Colon (tissue), 2 donors: Measurements from ENCODE around the gene PXMP2.
"Not testable (repeated sequence)": the region's sequence is repeated elsewhere in the genome, so short reads cannot be mapped to it uniquely, and the experiment has no call there.

Experiments
- FAIRE-seq: peaks from 2 replicates; lab custom pipeline; 2012; peaks lifted over from hg19 to GRCh38; lab: Jason Lieb, UNC
- donor health status: control.
- donor health status: control.

The PXMP2 gene

DNA sequence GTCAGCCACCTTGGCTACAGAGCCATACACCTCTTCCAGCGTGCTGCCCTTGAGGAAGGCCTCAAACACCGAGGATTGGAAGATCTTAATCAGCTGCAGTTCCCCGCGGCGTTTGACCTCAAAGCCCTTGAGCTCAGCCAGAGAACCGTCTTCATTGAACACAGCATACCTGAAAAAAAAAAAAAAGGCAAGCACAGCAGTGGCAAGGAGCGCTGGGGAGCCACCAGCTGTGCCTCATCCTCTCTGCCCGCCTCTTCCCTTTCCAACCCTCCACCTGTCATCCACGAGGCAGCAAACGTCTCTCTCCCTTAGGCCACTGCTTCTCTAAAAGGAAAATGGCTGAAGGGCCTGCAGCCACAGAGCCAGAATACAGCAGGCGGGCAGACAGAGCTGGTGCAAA is 26.4 kb upstream of the PXMP2 start:
- no peak for FAIRE-seq

DNA sequence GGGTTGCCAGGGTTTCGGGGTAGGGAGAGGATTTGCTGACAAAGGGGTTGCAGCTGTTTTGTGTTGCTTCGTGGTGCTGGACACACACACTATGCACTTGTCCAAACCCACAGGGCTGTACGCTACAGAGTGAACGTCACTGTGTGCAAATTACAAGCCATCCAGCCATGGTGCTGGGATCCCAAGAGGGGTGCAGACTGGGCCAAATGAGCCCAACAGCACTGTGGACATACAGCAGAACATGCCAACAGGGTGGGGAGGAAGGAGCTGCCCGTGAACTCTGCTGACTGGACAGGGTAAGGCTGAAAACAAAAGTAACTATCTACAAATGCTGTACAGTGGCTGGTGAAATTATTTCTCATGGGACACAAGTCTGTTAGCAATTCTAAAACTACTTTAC is 25.4 kb upstream of the PXMP2 start:
- no peak for FAIRE-seq

DNA sequence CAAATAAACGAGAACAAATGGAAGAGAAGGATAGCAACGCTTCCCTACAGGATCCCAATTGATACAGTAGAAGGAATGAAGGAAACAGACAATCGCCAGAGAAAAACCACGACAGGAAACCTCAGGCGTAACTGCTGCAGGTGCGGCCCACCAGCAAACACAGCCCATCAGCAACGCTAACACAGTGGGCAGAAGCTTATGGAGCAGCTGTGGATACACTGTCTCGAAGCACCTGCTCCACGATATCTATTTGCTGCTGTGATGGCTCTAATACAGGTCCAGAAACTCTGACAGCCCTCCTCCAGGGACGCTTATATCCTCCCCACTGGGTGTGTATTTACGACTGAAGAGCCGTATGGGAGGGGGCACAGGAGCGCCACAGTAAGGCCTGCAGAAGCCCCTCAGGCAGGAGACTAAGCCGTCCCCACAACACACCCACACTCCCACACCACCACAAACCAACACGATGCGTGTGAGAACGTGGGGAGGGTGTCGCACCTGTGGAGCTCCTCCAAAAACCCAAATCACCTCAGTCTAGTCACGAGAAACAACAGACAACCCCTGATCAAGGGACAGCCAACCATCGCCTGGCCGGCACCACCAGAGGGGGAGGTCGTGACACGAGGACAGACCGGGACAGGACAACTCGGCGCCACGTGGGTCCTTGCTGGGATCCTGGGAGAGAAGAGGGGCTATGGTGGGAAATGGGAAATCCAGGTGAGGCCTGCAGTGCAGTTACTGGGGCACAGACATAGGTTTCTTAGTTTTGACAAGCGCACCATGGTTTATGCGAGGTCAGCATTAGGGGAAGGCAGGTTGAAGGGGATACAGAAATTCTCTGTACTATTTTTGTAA is 24.3 kb upstream of the PXMP2 start:
- no peak for FAIRE-seq

DNA sequence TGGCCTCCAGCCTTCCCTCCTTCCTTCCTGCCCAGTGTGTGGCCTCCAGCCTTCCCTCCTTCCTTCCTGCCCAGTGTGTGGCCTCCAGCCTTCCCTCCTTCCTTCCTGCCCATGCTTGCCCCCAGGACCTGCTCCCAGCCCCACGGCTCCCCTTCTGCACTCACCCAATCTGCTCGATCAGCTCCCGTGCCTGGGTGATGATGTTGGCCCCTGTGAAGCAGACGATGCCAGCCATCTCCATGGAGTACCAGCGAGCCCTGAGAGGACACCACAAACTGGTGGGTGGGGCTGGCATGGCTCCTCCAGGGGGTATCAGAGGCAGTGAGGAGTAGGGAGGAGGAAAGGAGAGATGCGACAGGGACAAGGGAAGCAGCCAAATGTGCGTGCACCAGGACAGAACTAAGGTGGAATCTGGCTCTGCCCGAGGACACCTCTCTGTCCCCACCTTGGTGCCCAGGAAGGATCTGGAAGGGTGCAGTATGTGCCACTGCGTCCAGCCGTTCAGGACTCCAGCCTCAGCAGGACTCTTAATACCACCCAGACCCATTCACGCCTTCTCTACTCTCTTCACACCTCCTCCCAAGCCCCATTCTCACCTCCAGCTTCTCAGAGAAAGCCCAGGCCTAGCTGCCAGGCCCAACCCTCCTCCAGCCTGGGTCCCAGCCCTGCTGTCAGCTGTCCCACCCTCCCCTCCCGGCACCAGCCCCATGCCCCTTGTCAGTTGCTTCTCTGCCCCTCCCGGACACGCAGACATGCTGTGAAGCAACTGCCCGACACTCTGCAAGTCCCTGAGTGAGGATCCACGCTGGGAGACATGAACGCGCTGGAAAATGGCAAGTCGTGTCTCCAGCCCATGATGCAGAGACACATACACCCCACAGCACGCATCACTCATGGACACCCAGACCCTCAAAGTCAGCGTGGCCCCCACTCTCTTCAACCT is 22.9 kb upstream of the PXMP2 start:
- FAIRE-seq = no peak

DNA sequence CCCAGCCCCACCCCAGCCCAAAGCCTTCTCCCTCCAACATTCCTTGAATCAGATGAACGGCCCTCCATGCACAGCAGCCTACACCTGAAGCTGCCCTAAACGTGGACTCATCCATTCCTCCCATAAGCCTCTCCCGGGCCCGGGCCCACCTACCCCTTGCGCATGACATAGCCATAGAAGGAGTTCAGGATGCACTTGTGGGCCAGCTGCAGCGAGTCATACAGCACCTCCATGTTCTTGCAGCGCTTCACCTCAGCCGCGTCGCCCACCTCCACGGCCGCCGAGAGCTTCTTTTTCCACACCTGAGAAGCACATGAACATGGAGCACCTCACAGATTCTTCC is 22.3 kb upstream of the PXMP2 start:
- FAIRE-seq = no peak

DNA sequence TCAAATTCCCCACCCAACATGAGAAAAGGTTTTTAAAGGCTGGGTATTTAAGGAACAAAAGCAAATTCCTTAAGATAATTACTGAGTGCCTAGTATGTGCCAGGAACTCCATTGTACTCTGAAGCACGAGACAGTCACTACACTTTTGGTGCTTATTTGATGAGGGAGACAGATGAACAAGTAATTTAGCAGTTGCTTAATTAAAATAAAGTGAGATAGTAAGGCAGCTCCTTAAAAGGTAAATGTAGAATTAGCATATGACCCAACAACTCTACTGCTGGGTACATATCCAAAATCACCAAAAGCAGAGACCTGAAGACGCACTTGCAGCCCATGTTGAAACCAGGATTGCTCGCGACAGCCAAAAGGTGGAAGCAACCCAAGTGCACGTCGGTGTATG is 21.6 kb upstream of the PXMP2 start:
- FAIRE-seq = no peak

DNA sequence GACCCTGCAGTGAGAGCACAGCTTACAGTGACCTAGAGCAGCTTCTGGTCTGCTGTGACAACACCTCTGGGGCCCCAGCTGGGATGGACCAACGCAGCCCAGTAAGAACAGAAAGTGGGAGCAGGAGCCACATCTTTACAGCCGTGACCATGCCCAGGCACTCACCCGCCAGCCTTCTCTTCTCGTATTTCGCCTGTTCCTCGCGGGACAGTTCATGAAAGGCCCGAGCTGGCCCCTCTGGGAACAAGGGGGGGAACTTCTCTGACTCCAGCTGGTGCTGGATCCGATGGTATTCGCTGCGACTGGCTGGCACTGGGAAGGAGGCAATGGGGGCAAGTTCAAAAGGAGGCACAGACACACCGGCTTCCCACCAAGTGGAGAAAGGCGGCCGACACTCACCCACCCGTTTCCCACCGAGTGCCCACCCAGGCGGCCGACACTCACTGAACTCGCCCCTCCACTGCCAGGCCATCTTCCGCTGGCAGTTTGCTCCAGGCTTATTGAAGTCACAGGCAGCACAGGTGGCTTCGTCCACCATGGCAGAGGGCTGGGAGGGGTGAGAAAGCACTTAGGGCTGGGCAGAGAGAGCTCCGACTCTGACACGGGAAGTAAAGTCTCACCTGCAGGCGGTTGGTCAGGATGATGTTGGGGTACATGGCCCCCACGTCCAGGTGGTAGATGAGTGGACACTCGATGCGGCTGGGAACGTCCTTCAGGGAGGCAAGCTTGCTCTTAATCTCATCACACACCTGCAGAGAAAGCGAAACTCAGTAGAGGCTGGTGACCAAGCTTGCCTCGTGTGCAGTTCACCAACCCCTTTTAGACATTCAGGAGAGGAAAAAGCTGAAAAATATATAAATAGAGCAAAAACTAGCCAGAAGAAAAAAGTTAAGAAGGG is 18.9 kb upstream of the PXMP2 start:
- FAIRE-seq = no peak

DNA sequence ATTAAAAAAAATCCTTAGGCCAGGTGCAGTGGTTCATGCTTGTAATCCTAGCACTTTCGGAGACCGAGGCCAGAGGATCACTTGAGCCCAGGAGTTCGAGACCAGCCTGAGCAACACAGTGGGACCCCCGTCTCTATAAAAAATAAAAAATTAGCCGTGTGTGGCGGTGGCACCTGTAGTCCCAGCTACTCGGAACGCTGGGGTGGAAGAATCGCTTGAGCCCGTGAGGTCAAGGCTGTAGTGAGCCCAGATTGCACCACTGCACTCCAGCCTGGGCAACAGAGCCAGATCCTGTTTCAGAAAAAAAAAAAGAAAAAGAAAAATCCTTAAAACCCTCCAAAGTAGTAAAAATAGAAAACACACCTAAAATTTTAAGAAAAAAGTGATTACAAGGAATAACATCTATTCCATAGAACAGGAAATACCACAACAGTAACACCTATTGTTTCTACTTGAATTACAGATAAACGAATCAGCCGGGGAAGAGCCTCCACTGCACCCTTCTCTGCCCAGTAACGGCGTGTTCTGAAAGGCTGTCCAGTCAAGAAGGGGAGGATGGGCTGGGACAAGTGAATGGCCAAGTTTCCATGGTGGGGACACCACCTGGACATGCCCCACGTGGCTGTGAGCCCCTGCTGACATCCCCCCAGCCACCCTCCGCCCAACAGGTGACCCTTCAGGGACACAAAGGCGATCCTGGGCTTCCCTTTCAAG is 18.1 kb upstream of the PXMP2 start:
- no peak for FAIRE-seq

DNA sequence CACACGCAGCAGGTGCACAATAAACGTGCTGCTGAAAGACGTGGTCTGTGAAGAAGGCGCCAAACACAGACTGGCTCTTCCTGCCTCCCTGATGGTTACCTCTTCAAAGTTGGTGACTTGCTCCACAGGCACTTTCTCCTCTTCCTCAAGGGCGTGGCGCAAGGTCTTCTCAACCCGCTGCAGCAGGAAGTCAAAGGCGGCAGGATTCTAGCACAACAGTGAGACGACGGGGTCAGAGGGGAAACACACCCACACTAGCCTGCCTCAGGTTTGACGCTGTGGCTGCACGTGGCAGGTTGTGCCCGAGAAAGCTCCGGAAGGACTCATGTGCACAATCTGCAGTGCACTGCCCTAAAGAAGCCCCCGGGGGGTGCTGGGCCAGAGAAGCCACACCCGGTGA is 15.3 kb upstream of the PXMP2 start:
- FAIRE-seq = no peak

DNA sequence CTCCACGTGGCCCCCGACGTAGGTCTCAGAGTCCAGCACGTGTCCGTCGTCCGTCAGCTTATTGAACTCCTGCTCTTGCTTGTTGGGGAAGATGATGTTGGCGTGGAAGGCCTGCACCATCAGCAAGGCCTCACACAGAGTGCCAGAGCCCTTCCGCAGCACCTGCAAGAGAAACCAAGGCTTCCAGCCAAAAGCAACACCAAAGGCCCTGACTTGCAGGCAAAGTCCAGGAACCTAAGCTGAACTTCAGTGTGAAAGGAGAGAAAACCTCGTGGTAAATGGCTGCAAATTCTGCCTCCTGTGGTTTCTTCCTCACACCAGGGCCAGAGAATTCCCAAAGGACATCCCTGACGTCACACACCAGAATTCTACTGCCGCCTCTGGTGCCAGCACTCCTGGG is 14.7 kb upstream of the PXMP2 start:
- FAIRE-seq = no peak

DNA sequence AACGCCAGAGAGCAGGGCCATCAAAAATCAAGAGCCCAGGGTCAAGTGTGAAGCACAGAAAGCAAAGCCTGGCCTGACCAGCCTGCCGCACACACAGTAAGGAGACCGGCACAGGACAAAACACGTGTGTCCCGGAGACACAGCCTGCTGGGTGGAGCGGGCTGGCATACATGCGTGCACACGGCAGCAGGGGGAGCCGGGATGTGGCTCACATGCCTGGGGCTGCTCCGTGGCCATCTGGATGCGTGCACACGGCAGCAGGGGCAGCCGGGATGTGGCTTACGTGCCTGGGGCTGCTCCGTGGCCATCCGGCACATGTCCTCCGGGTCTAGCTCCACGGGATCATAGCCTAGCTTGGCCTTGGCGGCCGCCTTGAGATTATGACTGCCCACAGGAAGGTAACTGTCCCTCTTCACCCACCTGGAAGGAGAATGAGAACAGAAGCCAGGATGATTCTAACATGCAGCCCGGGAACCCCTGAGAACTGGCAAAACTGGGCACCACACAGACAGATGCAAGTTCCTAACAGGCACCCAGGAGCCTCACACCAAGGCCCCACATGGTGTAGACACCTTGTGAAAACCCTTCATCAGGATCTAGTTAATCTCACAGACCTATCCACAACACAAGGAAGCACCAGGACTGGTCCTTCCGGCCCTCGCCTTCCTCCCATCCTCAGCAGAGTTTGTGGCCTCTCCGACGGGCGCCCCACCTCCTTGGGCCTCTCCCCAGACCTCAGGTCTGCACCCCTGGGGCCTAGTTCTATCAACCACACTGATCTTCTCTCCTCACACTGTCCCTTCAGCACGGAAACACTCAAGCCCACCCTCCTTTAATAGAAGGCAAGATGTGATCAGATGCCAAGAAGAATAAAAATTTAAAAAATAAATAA is 13.9 kb upstream of the PXMP2 start:
- FAIRE-seq = no peak

DNA sequence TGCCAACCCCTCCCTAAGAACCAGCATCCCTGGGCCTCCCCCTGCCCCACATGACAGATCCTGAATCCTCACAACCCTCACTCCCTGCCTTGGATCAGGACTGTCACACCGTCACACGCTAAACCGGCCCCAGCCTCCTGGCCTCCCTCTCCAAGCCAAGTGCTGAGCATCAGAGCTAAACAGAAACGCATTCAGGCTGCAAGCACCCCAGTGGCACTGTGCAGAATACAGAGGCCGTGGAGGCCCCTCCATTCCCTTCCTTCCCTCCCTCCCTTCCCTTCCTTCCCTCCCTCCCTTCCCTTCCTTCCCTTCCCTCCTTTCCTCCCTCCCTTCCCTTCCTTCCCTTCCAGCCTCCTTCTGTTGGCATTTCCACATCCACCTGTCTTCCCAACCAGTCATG is 12.8 kb upstream of the PXMP2 start:
- FAIRE-seq = no peak

DNA sequence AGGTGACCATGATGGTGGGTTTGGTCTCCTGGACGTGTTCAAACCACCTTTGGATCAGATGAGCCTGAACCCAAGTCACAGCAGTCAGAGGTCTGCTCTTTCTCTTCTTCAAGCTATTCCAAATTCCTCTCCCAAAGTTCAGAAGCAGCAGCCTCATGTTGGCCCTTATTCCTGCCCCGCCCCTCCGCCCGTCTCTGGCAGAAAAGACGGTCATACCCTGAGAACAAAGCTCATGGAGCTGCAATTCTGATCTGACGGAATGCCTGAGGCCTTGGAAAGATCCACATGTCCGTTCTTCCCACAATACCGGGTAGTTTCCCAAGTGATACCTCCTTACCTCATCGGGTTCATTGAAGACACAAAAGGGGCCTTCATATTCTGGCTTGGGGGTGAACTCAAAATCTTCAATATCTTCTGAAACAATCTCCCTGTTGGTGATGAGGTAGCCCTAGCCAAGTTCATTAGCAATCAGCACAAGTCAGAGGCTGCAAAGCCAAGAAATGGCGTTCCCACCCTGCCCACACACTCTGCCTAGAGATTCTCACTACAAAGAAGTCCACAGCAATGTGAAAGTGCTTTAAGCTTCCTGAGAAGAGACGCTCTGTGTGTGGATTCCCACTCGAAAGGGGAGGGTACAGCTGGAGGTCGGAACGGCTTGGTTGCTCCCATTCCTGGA is 11.5 kb upstream of the PXMP2 start:
- FAIRE-seq = no peak

DNA sequence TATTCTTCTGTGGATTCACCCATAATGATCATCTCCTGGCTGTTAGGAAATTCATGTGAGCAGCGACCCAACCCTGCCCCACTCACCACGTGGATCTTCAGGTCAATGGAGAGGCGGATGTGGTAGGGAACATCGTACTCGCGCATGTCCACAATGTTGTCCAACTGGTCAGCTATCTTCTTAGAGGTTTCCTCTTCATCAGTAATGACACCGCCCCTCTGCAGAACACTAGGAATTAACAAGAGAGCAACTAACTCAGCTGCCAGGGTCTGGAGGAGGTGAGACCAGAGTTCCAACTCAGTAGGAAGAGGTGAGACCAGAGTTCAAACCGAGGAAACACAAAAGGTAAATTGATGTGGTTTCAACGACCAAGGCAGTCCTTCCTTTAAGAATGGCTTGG is 9.9 kb upstream of the PXMP2 start:
- FAIRE-seq = no peak

DNA sequence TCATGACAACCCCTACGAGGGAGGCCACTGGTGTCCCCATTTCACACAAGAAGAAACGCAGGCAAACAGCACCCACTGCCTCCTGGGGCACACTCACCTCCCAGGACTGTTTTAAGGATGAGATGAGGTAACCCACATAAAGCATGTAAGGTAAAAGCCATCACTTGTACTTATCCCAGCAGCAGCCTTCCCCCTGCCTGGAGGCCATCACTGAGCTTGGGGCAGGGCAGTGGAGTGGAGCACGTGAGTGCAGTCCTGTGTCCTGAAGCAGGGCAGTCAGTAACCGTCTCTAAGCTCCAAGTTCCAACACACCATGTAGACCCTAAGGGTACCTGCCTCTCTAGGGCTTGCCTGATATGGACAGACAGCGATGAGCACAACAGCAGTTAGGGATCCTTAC is 2.0 kb upstream of the PXMP2 start:
- FAIRE-seq = no peak

DNA sequence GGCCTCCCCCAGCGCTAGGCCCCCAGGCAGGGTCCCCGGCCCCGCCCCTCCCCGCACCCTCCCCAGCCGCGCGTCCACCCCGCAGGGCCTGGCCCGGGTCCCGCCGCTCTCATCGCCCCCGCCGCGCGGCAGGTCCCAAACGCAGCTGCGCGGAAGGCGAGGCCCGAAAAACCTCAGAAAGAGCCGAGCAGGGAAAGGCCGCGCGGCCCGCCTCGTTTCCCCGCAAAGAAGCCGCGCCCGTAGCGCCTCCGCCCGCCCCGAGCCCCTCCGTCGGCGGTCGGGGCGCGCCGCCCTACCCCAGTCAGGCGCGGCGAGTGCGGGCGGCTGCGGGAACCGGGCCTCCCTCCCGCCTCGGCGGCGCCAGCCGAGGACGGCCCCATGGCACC is 569 bp upstream of the PXMP2 start:
- no peak for FAIRE-seq

DNA sequence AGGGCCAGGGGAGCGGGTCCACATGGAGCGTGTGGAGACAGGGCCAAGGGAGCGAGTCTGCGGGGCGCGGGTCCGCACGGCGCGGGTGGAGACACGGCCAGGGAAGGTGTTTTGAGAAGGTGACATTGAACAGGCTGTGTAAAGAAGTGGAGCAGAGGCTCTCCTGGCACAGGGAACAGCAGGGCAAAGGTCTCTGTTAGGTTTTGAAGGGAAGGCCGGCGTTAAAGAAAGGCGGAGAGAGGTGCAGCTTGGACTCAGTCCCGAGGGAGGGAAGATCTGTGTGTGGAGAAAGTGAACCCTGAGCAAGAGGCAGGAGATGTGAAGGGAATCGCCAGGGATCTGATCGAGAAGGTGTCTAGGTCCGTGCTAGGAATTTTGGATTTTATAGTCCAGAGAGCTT is 1.8 kb downstream of the PXMP2 start:
- no peak for FAIRE-seq

DNA sequence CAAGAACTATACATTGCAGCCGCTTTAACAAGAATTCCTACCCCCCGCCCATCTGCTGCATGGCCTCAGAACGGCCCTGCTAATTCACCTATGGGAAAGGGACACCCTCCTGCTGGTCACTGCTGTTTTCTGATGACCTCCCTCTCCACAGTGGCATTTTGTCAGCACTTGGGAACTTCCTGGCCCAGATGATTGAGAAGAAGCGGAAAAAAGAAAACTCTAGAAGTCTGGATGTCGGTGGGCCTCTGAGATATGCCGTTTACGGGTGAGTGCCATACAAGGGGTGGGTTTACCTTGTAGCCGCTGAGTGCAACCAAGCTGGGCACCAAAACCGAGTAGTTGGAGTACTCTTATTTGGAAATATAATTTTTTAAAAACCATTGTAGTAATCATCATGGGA is 2.7 kb downstream of the PXMP2 start:
- FAIRE-seq = no peak

DNA sequence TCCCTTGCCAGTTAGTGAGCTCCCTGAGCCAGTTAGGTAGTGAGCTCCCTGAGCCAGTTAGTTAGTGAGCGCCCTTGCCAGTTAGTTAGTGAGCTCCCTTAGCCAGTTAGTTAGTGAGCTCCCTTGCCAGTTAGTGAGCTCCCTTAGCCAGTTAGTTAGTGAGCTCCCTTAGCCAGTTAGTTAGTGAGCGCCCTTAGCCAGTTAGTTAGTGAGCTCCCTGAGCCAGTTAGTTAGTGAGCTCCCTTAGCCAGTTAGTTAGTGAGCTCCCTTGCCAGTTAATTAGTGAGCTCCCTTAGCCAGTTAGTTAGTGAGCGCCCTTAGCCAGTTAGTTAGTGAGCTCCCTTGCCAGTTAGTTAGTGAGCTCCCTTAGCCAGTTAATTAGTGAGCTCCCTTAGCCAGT is 4.6 kb downstream of the PXMP2 start:
- not testable (repeated sequence) for FAIRE-seq

DNA sequence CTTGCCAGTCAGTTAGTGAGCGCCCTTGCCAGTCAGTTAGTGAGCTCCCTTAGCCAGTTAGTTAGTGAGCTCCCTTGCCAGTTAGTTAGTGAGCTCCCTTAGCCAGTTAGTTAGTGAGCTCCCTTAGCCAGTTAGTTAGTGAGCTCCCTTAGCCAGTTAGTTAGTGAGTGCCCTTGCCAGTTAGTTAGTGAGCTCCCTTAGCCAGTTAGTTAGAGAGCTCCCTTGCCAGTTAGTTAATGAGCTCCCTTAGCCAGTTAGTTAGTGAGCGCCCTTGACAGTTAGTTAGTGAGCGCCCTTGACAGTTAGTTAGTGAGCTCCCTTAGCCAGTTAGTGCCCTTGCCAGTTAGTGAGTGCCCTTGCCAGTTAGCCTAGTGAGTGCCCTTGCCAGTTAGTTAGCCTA is 7.5 kb downstream of the PXMP2 start:
- FAIRE-seq = not testable (repeated sequence)
